HG02623 (cell line): ENCODE measurements around the gene CFAP97D2.
A peak's percentile ranks its signal among the peaks of the same experiment; 100 is the strongest.
"Not testable (repeated sequence)": the region's sequence is repeated elsewhere in the genome, so short reads cannot be mapped to it uniquely, and the experiment has no call there.

ENCODE experiments used
- ATAC-seq: cut with Tn5 transposase; IDR thresholded peaks from one replicate; pipeline ENCODE4 v1.9.1; 2021; ENCODE audit warnings: moderate library complexity; ENCODE audit not compliant: unreplicated experiment

Gene CFAP97D2

DNA sequence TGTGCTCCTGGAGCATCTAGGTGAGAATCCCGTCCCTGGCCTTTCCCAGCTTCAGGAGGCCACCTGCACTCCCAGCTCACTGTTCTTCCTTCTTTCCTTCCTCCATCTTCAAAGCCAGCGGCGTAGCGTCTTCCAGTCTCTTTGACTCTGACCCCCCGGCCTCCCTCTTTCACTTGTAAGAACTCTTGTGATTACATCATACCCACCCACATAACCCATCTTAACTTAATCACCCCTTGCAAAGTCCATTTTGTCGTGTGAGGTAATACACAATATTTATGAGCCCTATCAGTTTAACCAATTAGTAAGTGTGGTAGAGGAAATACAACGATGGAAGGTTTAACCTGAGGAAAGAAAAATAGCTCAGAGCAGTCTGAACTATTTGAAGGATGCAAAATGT lies 51.1 kb downstream of the CFAP97D2 start:
- no peak for ATAC-seq

DNA sequence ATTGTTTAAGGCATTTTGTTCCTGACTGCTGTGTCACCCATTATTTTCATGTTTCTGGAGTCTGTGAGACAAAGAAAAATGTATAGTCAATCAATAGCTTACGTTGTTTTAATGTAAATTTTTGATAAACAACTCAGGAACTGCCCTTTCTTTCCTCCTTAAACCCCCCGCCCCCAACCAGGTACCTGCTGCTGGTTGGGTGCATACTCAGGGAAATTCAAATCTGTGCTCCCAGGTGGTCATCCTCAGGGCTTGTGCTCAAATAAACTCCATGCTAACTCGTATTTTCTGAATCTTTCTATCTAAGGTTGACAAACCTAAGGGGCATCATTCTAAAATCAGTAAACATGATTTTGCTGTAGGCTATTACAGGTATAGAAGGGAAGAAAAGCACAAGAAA lies 51.5 kb downstream of the CFAP97D2 start:
- no peak for ATAC-seq

DNA sequence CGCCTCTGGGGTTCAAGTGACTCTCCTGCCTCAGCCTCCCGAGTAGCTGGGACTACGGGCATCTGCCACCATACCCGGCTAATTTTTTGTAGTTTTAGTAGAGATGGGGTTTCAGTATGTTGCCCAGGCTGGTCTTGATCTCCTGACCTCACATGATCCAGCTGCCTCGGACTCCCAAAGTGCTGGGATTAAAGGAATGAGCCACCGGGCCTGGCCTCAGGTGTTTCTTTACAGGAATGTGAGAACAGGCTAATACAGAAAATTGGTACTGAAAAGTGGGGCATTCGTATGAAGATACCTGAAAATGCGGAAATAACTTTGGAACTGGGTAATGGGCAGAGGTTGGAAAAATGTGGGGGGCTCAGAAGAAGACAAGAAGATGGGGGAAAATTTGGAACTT lies 52.8 kb downstream of the CFAP97D2 start:
- ATAC-seq: no peak

DNA sequence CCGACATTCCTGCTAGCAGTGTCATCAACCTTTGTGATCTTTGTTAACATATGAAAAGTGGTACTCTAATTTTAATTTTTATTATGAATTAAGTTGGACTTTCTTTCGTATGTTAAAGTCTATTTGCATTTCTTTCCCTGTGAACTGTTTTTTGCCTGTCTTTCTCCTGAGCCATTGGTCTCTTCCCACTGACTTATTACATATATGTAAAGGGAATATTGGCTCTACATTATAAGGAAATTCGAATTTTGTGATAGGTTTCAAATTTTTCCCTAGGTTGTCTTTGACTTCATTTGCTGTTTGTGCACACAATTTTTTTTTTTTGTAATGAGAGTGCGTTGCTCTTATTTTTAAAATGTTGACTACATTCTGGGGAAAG lies 55.2 kb downstream of the CFAP97D2 start:
- ATAC-seq: no peak

DNA sequence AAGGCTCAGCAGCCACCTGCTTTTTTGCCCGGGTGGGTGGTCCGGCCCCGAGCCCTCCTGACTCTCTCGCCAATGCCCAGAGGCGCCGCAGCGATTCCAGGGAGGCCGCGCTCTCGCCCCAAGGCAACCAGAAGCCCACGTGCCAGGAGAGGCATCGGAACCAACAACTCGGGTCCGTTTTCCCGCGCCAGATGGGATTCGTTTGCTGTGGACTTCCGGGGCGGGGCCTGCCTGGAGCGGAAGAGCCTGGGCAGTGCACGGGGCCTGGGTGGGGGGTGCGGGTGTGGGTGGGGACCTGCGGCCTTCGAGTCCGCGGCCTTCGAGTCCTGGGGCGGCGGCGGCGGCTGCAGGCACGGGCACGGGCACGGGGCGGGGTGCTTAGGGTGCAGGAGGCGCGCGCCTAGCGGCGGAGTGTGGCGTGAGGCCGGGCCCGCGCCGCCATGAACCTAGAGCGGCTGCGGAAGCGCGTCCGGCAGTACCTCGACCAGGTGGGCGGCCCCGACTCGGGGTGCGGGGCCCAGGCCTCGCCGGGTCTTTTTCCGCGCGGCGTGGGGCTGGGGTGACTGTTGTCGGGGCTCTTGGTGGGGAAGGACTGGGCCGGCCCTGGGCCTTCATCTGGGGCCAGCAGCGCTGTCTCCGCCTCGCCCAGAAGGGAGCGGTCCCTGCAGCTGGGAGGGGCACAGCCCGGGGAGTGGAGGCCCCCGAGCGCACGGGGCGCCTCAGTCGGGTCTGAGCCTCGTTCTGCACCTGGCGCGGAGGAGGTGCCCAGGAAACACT lies 55.8 kb downstream of the CFAP97D2 start, which contains the start of gene CDC16:
CDC16 (plus strand) TSS at position 253 of the 777 bp plus-strand sequence; CDS start at position 441, 188 bp downstream.
- peak; percentile 91 for ATAC-seq

DNA sequence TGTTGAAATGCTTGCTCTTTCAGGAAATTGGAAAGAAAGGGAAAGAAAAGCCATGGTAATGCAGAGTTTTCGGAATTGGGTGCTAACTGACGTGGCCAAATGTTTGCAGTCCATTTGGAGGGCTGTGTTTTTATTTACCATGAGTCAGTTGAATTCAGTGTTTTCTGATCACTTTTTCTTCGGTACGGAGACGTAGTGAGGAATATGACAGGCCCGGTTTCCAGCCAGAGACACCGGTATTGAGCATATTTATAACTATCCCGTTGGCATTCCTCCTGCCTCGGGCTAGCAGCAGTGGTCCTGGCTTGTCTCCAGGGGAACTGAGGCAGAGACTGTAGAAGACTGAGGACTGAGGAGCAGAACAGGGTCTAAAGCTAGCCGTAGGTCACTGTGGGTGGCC lies 56.6 kb downstream of the CFAP97D2 start:
- ATAC-seq: no peak

DNA sequence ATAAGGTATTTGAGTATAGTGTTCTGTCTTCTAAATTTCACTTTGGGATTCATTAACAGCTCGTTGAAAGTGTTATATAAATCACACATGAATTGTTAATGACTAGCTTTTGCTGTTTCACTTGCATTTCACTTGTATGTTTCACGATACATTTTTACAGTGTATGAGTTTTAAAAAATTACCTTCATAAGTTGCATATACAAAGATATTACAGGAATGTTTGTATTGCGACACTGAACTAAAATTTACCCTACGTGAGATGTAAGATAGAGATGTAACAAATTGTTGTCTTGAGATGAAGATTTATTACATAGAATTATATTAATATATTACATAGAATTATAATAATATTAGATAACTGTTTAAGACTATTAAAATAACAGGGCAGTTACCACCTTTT lies 57.2 kb downstream of the CFAP97D2 start:
- ATAC-seq: no peak

DNA sequence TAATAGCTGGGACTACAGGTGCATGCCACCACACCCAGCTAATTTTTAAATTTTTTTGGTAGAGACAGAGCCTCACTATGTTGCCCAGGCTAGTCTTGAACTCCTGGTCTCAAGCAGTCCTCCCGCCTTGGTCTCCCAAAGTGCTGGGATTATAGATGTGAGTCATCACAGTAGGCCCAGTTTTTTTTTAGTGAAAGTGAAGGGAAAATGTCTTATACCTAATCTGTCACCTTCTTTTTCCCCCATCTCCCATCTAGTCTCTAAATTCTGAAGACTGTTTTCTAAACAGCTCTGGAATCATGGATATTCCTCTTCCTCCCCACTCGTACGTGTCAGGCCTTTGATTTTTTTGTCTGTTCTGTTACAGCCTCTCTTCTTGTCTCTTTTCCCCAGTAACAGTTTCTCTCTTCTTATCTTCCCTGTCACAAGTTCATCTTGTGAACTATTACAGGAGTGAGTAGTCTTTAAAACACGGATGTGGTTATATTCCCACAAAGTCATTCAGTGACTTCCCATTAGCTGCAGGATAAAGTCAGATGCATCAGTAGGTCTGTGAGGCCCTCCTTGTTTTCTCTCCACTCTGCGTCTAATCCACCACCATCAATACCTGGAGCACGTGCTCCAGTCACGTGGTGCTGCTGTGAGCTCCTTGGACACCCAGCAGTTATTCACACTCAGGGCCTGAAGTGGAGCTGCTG lies 58.5 kb downstream of the CFAP97D2 start:
- ATAC-seq: no peak

DNA sequence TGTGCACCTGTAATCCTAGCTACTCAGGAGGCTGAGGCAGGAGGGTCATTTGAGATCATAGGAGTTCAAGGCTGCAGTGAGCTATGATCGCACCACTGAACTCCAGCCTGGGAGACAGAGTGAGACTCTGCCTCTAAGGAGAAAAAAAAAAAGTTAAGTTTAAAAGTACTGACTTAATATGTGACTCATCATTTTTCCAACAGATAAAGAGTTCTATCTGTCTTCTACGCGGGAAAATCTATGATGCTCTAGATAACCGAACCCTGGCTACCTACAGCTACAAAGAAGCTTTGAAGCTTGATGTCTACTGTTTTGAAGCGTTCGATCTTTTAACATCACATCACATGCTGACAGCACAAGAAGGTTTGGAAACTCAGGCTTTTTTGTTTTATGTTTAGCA lies 62.9 kb downstream of the CFAP97D2 start:
- ATAC-seq: no peak

DNA sequence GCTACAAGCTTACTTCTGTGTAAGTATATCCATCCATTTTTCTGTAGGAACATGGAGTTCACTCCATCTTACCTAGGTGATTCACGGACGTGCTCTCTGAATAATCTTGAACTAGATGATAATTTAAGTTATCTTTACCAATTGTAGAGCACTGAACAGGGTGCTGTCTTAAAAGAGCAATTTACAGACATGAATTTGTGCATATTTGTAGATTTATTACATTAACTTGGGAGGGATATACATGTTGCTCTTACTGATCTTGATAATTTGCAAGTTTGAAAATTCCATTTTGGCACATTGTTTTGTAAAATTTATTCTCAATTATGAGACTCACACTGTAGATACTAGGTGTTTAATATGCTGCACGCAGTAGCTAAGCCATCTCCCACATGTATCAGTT lies 64.9 kb downstream of the CFAP97D2 start:
- ATAC-seq: no peak

DNA sequence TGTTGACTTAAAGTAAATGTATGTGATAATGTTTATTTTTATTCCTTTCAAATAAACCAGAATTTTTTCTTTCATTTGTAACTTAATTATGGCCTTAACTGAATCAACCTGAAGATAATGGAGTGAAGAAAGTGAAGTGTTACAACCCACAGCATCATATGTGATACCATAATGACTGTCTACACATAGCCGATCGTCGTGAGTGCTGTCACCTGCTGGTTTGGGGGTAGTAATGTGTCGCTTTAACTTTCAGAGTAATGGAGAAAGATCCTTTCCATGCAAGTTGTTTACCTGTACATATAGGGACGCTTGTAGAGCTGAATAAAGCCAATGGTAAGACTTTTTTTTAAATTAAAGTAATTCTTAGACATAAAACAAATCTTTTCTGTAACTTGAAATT lies 65.6 kb downstream of the CFAP97D2 start:
- ATAC-seq: no peak

DNA sequence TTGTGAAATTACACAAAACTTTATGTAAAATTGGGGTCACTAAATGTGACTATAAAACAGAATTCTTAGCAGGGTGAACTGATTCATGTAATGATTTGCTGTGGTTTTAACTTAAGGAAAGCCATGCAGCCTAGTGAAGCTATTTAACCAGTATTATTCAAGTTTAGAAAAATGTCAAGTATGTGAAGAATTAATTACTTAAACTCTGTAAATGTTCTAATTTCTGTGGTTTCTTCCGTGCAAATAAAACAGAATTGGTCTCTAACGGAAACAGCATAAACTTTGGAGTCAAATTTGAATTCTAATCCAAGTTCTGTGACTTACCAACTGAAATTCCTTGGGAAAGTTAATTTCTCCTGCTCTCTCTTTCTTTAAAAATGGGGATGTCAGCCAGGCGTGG lies 69.0 kb downstream of the CFAP97D2 start:
- ATAC-seq: no peak

DNA sequence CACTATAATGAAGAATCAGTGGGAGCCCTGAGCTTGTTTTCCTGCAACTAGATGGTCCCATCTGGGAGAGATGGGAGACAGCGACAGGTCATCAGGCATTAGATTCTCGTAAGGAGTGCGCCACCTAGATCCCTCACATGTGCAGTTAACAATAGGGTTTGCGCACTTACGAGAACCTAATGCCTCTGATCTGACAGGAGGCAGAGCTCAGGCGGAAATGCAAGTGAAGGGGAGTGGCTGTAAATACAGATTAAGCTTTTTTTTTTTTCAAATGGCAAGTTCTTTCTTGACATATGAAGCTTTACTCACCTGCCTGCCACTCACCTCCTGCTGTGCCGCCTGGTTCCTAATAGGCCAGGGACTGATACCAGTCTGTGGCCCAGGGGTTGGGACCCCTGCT lies 70.0 kb downstream of the CFAP97D2 start:
- ATAC-seq: no peak

DNA sequence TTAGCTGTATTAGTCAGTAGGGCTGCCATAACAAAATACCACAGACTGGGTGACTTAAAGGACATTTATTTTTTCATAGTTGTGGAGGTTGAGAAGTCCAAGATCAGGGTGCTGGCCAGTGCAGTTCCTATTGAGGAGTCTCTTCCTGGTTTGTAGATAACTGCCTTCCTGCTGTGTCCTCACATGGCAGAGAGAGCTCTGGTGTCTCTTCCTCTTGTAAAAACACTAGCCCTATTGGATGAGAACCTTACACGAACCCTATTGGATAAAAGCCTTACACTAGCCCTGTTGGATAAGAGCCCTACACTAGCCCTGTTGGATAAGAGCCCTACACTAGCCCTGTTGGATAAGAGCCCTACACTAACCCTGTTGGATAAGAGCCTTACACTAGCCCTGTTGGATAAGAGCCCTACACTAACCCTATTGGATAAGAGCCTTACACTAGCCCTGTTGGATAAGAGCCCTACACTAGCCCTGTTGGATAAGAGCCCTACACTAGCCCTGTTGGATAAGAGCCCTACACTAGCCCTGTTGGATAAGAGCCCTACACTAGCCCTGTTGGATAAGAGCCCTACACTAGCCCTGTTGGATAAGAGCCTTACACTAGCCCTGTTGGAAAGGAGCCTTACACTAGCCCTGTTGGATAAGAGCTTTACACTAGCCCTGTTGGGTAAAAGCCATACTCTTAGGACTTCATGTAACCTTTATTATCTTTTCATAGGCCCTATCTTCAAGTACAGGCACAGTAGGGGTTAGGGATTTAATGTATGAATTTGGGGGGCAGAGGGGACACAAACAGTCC lies 72.8 kb downstream of the CFAP97D2 start:
- not testable (repeated sequence) for ATAC-seq

DNA sequence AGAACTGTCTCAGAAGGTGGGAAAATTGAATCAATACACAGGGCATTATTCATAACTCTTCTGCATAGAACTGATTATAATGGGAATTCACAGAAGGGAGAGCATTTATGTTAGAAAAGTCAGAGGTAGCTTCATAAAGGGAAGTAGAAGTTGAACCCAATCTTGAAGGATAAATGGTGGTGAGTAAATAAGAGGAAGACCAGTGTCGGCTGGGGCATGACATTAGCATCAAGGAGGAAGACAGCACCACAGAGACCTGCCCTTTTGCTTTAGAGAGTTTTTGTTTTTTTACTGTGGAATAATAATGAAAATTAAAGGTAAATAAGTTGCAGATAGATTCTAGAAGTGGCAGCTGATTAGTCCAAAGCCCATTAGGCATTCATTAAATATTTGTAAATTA lies 77.5 kb downstream of the CFAP97D2 start:
- no peak for ATAC-seq

DNA sequence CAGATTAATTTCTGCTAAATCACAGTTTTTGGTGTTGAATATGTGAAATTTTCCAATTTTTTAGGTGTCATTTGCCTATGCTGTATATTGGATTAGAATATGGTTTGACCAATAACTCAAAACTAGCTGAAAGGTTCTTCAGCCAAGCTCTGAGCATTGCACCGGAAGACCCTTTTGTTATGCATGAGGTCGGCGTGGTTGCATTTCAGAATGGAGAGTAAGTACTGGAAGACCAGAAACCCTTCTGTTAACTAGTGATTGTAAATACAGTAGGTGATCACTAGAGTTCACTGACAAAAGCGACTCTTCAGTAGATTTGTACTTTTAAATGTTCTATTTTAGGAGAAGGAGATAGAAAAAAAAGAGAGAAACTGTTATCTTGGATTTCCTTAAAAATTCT lies 78.0 kb downstream of the CFAP97D2 start:
- no peak for ATAC-seq

DNA sequence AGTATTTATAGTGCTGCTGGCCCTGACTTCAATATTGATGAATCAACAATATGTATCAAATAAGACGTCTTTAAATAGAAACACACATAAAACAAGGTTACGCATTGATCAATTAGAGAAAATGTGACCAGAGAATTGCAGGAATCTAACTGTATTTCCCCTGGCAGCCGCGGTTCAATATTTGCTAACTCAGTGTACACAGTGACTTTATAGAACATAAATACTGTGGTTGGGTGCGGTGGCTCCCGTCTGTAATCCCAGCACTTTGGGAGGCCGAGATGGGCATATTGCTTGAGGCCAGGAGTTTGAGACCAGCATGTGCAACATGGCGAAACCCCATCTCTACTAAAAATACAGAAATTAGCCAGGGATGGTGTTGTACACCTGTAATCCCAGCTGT lies 79.5 kb downstream of the CFAP97D2 start:
- ATAC-seq: no peak

DNA sequence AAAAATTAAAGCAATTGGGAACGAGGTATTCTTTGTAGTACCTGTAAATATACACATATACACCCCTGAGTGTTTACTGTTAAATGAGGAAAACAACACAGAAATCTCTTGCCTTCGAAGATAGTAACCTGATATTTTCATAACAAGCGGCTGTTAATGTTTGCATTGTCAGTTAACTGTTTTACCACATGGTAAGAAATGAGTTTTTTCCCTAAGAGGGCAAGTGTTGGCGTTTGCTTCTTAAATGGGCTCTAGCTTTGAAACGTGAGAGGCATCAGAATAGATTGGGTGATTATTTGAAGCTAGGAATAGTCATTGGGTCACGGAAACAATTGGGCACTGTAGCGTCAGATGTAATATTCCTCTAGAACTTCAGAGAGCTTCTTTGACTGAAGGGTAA lies 80.3 kb downstream of the CFAP97D2 start:
- ATAC-seq: no peak

DNA sequence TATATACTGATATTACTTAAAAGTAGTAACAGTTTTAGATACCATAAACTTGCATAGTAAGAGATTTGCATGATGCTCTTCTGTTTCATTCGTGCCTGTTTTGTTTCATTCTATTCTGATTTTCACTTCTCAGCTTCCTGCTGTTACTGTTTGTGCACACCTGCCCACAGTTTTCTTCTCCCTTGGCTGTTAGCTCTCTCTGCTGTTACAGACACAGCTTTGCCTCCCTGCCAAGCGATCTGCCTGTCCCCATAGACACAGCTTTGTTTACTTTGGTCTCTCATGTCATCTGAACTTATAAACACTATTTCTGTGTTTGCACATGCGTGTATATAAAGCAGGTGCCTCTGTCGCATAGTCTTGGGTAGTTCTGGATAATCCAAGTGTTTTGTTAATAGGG lies 80.9 kb downstream of the CFAP97D2 start:
- ATAC-seq: no peak

DNA sequence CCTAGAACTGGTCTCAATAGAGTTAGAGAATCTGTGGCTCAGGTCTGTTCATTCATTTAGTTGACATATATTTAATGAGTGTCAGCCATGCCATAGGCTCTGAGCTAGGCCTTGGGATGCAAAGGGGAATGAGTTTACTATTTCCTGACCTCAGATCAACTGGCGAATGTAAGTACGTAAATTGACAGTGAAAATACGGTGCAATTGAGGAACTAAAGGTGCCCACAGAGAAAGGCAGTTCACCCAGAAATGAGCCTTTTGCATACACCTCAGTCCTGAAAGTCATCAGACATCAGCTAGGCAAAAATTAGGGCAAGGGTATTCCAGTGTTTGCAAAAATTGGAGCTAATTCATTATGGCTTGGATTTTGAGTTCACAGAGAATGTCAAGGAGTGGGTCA lies 81.8 kb downstream of the CFAP97D2 start:
- no peak for ATAC-seq

DNA sequence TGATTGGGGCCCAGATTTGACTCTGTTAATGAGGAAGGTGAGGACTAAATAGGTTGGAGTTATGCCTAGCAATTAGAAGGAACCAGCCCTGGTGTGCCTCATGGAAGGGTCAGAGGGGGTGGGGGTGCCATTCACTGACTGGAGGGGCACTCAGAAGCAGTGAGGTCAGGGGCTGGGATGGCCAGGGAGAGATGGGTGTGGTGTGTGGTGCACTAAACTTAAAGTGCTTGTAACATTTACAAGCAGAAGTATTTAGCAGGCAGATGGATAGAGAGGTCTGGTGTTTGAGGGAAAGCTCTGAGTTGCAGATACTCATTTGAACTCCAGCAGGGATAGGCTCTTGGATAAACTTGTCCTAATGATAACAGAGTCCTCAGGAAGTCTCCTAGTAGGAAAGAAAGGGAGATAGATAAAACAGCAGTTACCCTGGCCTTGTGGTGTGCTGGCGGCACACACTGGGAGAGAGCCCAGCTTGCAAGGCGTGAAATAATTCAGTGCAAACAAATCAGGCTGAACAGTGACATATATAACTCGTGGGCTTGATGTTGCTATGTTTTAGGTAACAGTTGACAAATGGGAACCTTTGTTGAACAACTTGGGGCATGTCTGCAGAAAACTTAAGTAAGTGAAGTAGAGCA lies 82.4 kb downstream of the CFAP97D2 start:
- ATAC-seq: no peak
